Transverse colon (tissue), 4 donors: ENCODE measurements around the gene CD37. TPM values are rescaled to one million over a fixed set of nuclear protein-coding genes. Genes with fewer than 3 reads are reported as not detected.

Experiments used
- DNase-seq: peaks from one replicate; pipeline ENCODE4 v3.0.0-alpha.2; 2019
- H3K27ac ChIP-seq, 4 donors: fragments of 200-600 bp; sonication (generic); 2 replicates each; pipeline ENCODE4 v1.5.1; 2016 to 2018; ENCODE audit warnings: inconsistent platforms in 4 of 4
- H3K27me3 ChIP-seq: fragments of 200-600 bp; sonication (generic); 2 replicates; pipeline ENCODE4 v1.5.1; 2017; ENCODE audit warnings: inconsistent platforms
- H3K36me3 ChIP-seq, 4 donors: fragments of 200-600 bp; sonication (generic); 2 replicates each; pipeline ENCODE4 v1.5.1; 2017 to 2019; ENCODE audit warnings: inconsistent platforms in 4 of 4
- H3K4me1 ChIP-seq, 4 donors: fragments of 200-600 bp; sonication (generic); 2 replicates each; pipeline ENCODE4 v1.5.1; 2017 to 2020; ENCODE audit warnings: inconsistent platforms in 4 of 4
- H3K4me3 ChIP-seq, 4 donors: fragments of 200-600 bp; sonication (generic); 1 replicate in 1 of 4; 2 replicates in 3 of 4; pipeline versions ENCODE4 v1.5.1 to v1.6.1; 2017 to 2019; ENCODE audit warnings: inconsistent platforms in 4 of 4
- H3K9me3 ChIP-seq, 2 donors: fragments of 200-600 bp; sonication (generic); 2 replicates each; pipeline ENCODE4 v1.5.1; 2017 to 2019; ENCODE audit warnings: inconsistent platforms in 2 of 2
- EP300 ChIP-seq: sonication (generic); formaldehyde crosslinking; IDR thresholded peaks from one replicate; pipeline ENCODE4 v1.6.1; 2017; ENCODE audit warnings: antibody characterized with exemption, low read depth
- POLR2A ChIP-seq: fragments of 450-650 bp; IDR thresholded peaks from one replicate; pipeline ENCODE4 v1.6.1; 2016; ENCODE audit warnings: antibody characterized with exemption, mild to moderate bottlenecking, moderate library complexity
- POLR2AphosphoS5 ChIP-seq, 3 donors: sonication (generic); formaldehyde crosslinking; IDR thresholded peaks; one replicate each; pipeline ENCODE4 v1.6.1; 2016; ENCODE audit warnings: antibody characterized with exemption in 3 of 3
- WGBS, 2 donors: methylation state at CpG; one replicate each; pipeline ENCODE4 v1.1.5; 2018; ENCODE audit warnings: low coverage in 1 of 2; 5-methylcytosine and 5-hydroxymethylcytosine counted together
- in situ Hi-C, 4 donors: fragments of 200-750 bp; cut with MboI; loops; one replicate each; pipeline versions ENCODE4 v1.15.0 to v1.15.1; 2017; ENCODE audit warnings: low sequenced_read_pairs in 3 of 4, low pct_ligation_motif_present in 1 of 4, low pct_unique_long_range_greater_than_20kb in 1 of 4
- intact Hi-C: fragments of 100-400 bp; cut with DNase I; formaldehyde crosslinking; loops from one replicate; pipeline ENCODE4 v1.15.1; 2023; ENCODE audit warnings: low total_unique reads
- total RNA-seq, 4 donors: library from RNA; depleted of rRNA; stranded (reverse); fragments of >200 nt; gene quantifications; one replicate each; pipeline ENCODE4 v1.1.0, GENCODE V29; 2016
- TF ChIP-seq, protein P1 (sequence below), 5 experiments: fragments of 200-600 bp in 3 of 5; fragments of 450-650 bp in 2 of 5; sonication (generic) in 3 of 5; IDR thresholded peaks; 1 replicate in 2 of 5; 2 replicates in 3 of 5; pipeline ENCODE4 v1.5.1; 2016 to 2017; ENCODE audit warnings: antibody characterized with exemption in 5 of 5, inconsistent platforms in 3 of 5, mild to moderate bottlenecking in 2 of 5, moderate library complexity in 1 of 5

Gene CD37
- total RNA-seq, 4 donors from 2014 or later, result 8.5 to 24.0 (median 13.3) TPM

- no peaks in the 10 kb centered on the region for H3K27me3 ChIP-seq
- intact Hi-C loops, result no loop called here
- no peak overlapping the region for H3K27ac ChIP-seq
- H3K36me3 ChIP-seq, result peaks cover 0 to 4% (median 0%) of the 10 kb centered on the region in 4 donors
- H3K9me3 ChIP-seq, result no peaks in the 10 kb centered on the region
- peaks cover 7 to 33% (median 24%) of the 10 kb centered on the region in 4 donors for H3K4me1 ChIP-seq
- in situ Hi-C loops, result no loop called here
- 92% methylated on average over 11 of the region's 11 CpGs; no CpG with 5 or more reads in 1 of the 2 donors for WGBS, 2 donors
- TF ChIP-seq POLR2A, result no peak
- TF ChIP-seq POLR2AphosphoS5 (IDR thresholded peaks at IDR 0.05), result no peak
- TF ChIP-seq, protein P1, sequence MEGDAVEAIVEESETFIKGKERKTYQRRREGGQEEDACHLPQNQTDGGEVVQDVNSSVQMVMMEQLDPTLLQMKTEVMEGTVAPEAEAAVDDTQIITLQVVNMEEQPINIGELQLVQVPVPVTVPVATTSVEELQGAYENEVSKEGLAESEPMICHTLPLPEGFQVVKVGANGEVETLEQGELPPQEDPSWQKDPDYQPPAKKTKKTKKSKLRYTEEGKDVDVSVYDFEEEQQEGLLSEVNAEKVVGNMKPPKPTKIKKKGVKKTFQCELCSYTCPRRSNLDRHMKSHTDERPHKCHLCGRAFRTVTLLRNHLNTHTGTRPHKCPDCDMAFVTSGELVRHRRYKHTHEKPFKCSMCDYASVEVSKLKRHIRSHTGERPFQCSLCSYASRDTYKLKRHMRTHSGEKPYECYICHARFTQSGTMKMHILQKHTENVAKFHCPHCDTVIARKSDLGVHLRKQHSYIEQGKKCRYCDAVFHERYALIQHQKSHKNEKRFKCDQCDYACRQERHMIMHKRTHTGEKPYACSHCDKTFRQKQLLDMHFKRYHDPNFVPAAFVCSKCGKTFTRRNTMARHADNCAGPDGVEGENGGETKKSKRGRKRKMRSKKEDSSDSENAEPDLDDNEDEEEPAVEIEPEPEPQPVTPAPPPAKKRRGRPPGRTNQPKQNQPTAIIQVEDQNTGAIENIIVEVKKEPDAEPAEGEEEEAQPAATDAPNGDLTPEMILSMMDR (IDR thresholded peaks at IDR 0.05), result no peak
- no peak for TF ChIP-seq EP300
- H3K4me3 ChIP-seq, result no peak overlapping the region
- peak; percentile 7 for DNase-seq
These were observed 7.1 kb downstream of the CD37 start for GRCh38 chr19:49342291-49342721.

- 80% methylated on average over 7 of the region's 7 CpGs; no CpG with 5 or more reads in 1 of the 2 donors for WGBS, 2 donors
These were observed 7.9 kb downstream of the CD37 start for GRCh38 chr19:49343123-49343522.

DNA sequence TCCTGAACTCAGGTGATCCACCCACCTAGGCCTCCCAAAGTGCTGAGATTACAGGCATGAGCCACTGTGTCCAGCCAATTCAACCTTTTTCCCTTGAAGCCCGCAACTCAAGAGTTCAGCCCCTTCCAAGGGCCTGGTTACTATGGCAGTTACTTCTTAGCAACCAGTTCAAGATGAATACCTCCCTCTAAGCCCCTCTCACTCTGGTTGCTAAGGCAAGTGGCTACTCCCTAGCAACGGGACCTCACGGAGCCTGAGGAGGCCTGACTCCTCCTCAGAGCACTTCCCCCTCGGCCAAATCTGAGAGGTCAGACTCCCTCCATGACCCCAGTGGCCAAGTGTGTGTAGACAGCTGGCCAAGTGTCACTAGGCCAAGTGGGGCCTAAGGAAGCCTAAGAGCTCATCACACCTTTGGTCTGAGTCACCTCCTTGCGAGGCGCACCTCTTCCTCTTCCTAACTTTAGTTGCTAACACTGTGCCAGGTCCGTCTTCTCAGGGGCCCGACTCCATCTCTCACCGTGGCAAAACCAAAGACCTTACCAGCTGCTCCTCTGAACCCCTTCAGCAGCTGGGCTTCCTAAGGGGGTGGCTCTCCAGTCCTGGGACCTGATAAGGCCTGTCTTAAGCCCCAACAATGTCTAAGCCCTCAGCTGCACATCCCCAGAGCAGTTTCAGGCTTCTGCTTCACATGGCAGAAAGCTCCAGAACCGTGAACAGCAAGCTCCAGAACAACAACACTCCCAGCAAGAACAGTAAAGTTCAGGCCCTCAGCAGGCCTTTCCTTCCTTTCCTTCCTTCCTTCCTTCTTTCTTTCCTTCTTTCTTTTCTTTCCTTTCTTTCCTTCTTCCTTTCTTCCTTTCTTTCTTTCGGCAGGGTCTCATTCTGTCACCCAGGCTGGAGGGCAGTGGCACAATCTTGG, 9.6 kb downstream of the CD37 start:
- intact Hi-C loops (no loop called here), in situ Hi-C loops (no loop called here)
- Histone ChIP-seq H3K27me3 (no peaks in the 10 kb centered on the region), H3K9me3 (no peaks in the 10 kb centered on the region), H3K36me3 (peaks cover 0 to 4% (median 0%) of the 10 kb centered on the region in 4 donors), H3K4me1 (peaks cover 5 to 13% (median 8%) of the 10 kb centered on the region in 4 donors), H3K4me3 (no peak overlapping the region), H3K27ac (no peak overlapping the region)
- 88% methylated on average over 11 of the region's 11 CpGs; no CpG with 5 or more reads in 1 of the 2 donors for WGBS, 2 donors
- TF ChIP-seq POLR2AphosphoS5 (IDR thresholded peaks at IDR 0.05) (no peak), POLR2A (no peak), EP300 (no peak)
- TF ChIP-seq, protein P1 (IDR thresholded peaks at IDR 0.05), result no peak
- DNase-seq, result no peak

More at GRCh38 chr19:49343123-49343522, 7.9 kb downstream of the CD37 start:
- peak; percentile 4 for DNase-seq
- Histone ChIP-seq H3K36me3 (peaks cover 0 to 4% (median 0%) of the 10 kb centered on the region in 4 donors), H3K4me3 (no peak overlapping the region), H3K4me1 (peaks cover 7 to 28% (median 24%) of the 10 kb centered on the region in 4 donors), H3K9me3 (no peaks in the 10 kb centered on the region), H3K27ac (no peak overlapping the region), H3K27me3 (no peaks in the 10 kb centered on the region)
- no peak for TF ChIP-seq POLR2AphosphoS5 (IDR thresholded peaks at IDR 0.05)
- TF ChIP-seq EP300, result no peak
- TF ChIP-seq, protein P1 (IDR thresholded peaks at IDR 0.05), result no peak
- TF ChIP-seq POLR2A, result no peak
- intact Hi-C loops (no loop called here), in situ Hi-C loops (no loop called here)

DNA sequence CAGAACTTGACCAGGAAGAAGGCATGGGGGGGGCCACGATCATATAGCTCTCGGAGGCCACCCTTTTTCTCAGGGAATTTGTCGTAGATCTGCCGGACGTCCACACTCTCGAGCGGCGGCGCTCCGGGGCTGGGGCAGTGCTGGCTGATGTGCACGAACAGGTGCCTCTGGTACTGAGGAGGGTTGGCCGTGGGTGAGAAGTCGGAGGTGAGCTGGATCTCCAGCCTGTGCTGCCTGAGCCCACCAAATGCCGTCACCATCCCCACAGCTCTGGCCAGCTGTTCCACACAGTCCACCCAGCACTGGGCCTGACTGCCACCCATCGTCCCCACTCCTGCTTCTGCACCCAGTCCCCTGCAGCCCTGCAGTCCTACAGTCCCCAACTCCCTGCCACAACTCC, 12.0 kb downstream of the CD37 start:
- no peak overlapping the region for H3K4me3 ChIP-seq
- H3K27ac ChIP-seq, result no peak overlapping the region
- intact Hi-C loops (no loop called here), in situ Hi-C loops (no loop called here)
- H3K36me3 ChIP-seq, result peaks cover 0 to 4% (median 0%) of the 10 kb centered on the region in 4 donors
- H3K27me3 ChIP-seq, result no peaks in the 10 kb centered on the region
- WGBS, 2 donors, result 92% methylated on average over 14 of the region's 15 CpGs; no CpG with 5 or more reads in 1 of the 2 donors
- TF ChIP-seq POLR2AphosphoS5 (IDR thresholded peaks at IDR 0.05) (no peak), EP300 (no peak), POLR2A (no peak)
- TF ChIP-seq, protein P1 (IDR thresholded peaks at IDR 0.05), result no peak
- no peaks in the 10 kb centered on the region for H3K4me1 ChIP-seq
- no peak for DNase-seq
- no peaks in the 10 kb centered on the region for H3K9me3 ChIP-seq
